ENCODE data around the gene ZAR1L. TPM values are rescaled to one million over a fixed set of nuclear protein-coding genes. Genes with fewer than 3 reads are reported as not detected.

The ZAR1L gene
- total and polyA plus RNA-seq, 2 experiments from 2014 or later = 0.31 to 0.56 TPM

GRCh38 chr13:32347651-32348050, 32.5 kb upstream of the ZAR1L start (continued):
- TF ChIP-seq, protein P1, sequence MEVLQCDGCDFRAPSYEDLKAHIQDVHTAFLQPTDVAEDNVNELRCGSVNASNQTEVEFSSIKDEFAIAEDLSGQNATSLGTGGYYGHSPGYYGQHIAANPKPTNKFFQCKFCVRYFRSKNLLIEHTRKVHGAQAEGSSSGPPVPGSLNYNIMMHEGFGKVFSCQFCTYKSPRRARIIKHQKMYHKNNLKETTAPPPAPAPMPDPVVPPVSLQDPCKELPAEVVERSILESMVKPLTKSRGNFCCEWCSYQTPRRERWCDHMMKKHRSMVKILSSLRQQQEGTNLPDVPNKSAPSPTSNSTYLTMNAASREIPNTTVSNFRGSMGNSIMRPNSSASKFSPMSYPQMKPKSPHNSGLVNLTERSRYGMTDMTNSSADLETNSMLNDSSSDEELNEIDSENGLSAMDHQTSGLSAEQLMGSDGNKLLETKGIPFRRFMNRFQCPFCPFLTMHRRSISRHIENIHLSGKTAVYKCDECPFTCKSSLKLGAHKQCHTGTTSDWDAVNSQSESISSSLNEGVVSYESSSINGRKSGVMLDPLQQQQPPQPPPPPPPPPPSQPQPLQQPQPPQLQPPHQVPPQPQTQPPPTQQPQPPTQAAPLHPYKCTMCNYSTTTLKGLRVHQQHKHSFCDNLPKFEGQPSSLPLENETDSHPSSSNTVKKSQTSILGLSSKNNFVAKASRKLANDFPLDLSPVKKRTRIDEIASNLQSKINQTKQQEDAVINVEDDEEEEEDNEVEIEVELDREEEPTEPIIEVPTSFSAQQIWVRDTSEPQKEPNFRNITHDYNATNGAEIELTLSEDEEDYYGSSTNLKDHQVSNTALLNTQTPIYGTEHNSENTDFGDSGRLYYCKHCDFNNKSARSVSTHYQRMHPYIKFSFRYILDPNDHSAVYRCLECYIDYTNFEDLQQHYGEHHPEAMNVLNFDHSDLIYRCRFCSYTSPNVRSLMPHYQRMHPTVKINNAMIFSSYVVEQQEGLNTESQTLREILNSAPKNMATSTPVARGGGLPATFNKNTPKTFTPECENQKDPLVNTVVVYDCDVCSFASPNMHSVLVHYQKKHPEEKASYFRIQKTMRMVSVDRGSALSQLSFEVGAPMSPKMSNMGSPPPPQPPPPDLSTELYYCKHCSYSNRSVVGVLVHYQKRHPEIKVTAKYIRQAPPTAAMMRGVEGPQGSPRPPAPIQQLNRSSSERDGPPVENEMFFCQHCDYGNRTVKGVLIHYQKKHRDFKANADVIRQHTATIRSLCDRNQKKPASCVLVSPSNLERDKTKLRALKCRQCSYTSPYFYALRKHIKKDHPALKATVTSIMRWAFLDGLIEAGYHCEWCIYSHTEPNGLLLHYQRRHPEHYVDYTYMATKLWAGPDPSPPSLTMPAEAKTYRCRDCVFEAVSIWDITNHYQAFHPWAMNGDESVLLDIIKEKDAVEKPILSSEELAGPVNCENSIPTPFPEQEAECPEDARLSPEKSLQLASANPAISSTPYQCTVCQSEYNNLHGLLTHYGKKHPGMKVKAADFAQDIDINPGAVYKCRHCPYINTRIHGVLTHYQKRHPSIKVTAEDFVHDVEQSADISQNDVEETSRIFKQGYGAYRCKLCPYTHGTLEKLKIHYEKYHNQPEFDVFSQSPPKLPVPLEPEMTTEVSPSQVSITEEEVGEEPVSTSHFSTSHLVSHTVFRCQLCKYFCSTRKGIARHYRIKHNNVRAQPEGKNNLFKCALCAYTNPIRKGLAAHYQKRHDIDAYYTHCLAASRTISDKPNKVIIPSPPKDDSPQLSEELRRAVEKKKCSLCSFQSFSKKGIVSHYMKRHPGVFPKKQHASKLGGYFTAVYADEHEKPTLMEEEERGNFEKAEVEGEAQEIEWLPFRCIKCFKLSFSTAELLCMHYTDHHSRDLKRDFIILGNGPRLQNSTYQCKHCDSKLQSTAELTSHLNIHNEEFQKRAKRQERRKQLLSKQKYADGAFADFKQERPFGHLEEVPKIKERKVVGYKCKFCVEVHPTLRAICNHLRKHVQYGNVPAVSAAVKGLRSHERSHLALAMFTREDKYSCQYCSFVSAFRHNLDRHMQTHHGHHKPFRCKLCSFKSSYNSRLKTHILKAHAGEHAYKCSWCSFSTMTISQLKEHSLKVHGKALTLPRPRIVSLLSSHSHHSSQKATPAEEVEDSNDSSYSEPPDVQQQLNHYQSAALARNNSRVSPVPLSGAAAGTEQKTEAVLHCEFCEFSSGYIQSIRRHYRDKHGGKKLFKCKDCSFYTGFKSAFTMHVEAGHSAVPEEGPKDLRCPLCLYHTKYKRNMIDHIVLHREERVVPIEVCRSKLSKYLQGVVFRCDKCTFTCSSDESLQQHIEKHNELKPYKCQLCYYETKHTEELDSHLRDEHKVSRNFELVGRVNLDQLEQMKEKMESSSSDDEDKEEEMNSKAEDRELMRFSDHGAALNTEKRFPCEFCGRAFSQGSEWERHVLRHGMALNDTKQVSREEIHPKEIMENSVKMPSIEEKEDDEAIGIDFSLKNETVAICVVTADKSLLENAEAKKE (CRISPR knock-in tag; IDR thresholded peaks at IDR 0.05) = no peak
- TF ChIP-seq STAT1 (IDR thresholded peaks at IDR 0.05; ENCODE audit: unreplicated experiment) = no peak
- no peak for TF ChIP-seq CTCF (conservative IDR thresholded peaks at IDR 0.05; ENCODE audit: low read depth in 2 of 2)

DNA sequence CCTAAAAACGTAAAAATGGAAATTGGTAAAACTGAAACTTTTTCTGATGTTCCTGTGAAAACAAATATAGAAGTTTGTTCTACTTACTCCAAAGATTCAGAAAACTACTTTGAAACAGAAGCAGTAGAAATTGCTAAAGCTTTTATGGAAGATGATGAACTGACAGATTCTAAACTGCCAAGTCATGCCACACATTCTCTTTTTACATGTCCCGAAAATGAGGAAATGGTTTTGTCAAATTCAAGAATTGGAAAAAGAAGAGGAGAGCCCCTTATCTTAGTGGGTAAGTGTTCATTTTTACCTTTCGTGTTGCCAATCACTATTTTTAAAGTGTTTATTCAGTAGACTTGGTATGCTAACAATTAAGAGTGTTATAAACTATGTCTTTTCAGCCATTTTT, 25.8 kb upstream of the ZAR1L start:
- Mint-ChIP-seq H3K4me1 (peaks cover 5% of the 10 kb centered on the region; the same call in 2 of the 3 replicates), H3K27me3 (ENCODE audit: insufficient read depth, low read depth, poor library complexity) (peaks cover 3% of the 10 kb centered on the region), H3K4me3 (no peak overlapping the region), H3K36me3 (ENCODE audit: low read depth) (peaks cover 56% of the 10 kb centered on the region), H3K27ac (no peak overlapping the region), H3K9me3 (peaks cover 40% of the 10 kb centered on the region; the same call in 2 of the 3 replicates)
- H3F3A ChIP-seq (replicated peaks; ENCODE audit: low read depth) = no peaks in the 10 kb centered on the region
- H3K27ac ChIP-seq (ENCODE audit: low read depth) = no peak overlapping the region
- 0 out of 2 replicates have a peak, but pooled peaks cover 8% of the 10 kb centered on the region for H3K4me1 ChIP-seq (ENCODE audit: insufficient read depth)
- H3K27me3 ChIP-seq (ENCODE audit: insufficient read depth) = no peaks in the 10 kb centered on the region
- H2AFZ ChIP-seq = no peak overlapping the region
- no peak overlapping the region for H3K4me3 ChIP-seq
- no peaks in the 10 kb centered on the region for H3K79me2 ChIP-seq (replicated peaks; ENCODE audit: insufficient read depth)
- ATAC-seq (no peak), DNase-seq (ENCODE audit: low spot score) (no peak)
- no peaks in the 10 kb centered on the region for H4K20me1 ChIP-seq (replicated peaks; ENCODE audit: insufficient read depth)
- H3K36me3 ChIP-seq (ENCODE audit: insufficient read depth) = no peaks in the 10 kb centered on the region; the same call in 1 of the 2 replicates
- no peaks in the 10 kb centered on the region for H3K9me2 ChIP-seq (ENCODE audit: insufficient read depth)
- H3K4me2 ChIP-seq = no peak overlapping the region
- TF ChIP-seq ZNF114 (CRISPR knock-in tag; IDR thresholded peaks at IDR 0.05) = no peak
- TF ChIP-seq, protein P2, sequence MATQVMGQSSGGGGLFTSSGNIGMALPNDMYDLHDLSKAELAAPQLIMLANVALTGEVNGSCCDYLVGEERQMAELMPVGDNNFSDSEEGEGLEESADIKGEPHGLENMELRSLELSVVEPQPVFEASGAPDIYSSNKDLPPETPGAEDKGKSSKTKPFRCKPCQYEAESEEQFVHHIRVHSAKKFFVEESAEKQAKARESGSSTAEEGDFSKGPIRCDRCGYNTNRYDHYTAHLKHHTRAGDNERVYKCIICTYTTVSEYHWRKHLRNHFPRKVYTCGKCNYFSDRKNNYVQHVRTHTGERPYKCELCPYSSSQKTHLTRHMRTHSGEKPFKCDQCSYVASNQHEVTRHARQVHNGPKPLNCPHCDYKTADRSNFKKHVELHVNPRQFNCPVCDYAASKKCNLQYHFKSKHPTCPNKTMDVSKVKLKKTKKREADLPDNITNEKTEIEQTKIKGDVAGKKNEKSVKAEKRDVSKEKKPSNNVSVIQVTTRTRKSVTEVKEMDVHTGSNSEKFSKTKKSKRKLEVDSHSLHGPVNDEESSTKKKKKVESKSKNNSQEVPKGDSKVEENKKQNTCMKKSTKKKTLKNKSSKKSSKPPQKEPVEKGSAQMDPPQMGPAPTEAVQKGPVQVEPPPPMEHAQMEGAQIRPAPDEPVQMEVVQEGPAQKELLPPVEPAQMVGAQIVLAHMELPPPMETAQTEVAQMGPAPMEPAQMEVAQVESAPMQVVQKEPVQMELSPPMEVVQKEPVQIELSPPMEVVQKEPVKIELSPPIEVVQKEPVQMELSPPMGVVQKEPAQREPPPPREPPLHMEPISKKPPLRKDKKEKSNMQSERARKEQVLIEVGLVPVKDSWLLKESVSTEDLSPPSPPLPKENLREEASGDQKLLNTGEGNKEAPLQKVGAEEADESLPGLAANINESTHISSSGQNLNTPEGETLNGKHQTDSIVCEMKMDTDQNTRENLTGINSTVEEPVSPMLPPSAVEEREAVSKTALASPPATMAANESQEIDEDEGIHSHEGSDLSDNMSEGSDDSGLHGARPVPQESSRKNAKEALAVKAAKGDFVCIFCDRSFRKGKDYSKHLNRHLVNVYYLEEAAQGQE (IDR thresholded peaks at IDR 0.05; ENCODE audit: unreplicated experiment) = no peak
- TF ChIP-seq EZH2 (IDR thresholded peaks at IDR 0.05; ENCODE audit: low read depth, unreplicated experiment) = no peak
- no peak for TF ChIP-seq POLR2AphosphoS5 (IDR thresholded peaks at IDR 0.05; ENCODE audit: low read depth)
